Activated CD4-positive, CD25-positive, alpha-beta regulatory T cell treated with anti-CD3 and anti-CD28 coated beads, Interleukin-2, amount 50 U/mL, for 16 hours (primary cell): ENCODE data around the gene TRMT44.

Experiments used
- DNase-seq: peaks from one replicate; pipeline ENCODE4 v3.0.0-alpha.2; 2020; ENCODE audit warnings: low read depth, low spot score

The TRMT44 gene

DNA sequence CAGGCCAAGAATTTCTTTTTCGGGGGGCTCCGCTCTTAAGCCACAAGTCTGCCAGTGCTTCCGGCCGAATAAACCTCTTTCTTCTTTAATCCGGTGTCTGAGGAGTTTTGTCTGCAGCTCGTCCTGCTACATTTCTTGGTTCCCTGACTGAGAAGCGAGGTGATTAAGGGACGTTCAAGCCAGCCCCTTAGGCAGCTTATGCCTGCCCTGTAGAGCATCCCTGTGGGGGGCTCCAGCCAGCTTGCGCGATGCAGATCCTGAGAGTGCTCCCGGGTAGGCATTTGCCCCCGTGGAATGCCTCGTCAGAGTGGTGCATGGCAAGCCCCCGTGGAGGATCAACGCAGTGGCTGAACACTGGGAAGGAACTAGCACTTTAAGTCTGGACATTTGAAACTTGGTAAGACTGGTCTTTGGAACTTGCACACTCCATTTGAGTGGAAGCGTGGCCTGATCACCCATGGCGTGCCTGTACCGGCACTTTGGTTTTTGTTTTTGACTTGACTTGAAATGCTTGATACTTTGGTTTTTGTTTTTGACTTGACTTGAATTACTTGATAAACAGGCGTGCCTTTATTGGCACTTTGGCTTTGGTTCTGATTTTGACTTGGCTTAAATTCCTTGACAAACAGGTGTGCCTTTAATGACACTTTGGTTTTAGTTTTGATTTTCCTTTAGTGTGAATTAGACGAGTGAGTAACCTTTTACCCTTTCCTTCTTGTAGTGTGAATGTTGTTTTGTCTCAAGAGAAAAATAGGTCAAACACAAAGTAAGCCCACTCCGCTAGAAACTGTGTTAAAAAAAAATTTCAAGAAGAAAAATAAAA, 6.1 kb upstream of the TRMT44 start:
- DNase-seq = no peak

DNA sequence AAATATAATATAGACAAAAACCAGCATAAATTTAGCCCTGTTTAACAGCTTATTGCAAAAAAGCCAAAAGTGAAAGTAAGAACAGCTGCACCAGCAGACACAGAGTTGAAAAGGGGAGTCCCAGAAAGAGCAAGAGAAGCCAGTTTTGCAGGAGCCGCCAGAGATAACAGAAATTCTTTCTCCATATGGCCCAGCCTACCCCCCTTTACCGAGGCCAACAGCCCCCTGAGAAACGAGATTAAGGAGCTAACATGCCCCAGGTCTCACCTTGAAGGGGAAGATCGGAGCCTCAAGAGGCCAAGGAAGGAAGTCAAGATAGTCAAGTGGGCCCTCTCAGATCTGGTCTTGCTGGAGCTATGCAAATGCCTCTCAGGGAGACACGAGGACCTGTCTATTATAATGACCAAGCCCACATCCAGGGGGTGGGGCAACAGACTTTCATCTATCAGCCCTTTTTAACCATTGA, 4.9 kb upstream of the TRMT44 start:
- DNase-seq = no peak

DNA sequence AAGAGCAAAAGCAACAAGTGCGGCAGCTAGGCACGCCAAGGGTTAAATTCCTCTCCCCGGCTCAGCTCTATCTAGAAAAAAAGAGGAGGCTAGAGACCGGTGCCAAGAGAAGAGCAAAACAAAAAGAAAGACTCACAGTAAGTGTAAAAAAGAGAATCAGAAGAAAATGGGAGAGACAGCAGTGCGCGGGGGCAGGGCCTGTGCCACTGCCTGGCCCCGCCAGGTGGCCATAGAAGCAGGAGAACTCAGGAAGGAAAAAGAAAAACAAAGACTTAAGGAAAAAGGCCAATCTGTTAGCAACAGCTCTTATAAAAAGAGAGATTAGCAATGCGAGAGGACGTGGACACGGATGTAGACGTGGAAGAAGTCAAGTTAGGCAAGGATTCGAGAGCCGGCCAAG, 3.3 kb upstream of the TRMT44 start:
- no peak for DNase-seq

DNA sequence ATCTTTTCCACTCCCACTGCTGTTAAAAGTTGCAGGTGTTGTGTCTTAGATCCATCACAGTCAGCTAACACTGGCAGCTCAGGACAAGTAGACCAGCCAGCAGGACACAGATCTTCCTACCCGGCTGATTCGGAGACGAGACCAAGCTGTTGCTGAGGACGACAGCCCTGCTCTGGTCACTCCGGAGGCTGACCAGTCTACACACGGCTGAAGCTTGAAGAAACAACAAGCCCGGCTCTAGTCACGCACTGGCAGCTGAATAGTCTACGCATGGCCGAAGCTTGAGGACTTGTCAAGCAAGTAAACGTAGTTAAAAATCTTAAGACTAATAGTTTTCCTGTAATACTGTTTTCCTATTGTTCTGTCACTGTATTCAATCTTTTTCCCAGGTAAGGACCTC, 1.8 kb upstream of the TRMT44 start:
- no peak for DNase-seq

DNA sequence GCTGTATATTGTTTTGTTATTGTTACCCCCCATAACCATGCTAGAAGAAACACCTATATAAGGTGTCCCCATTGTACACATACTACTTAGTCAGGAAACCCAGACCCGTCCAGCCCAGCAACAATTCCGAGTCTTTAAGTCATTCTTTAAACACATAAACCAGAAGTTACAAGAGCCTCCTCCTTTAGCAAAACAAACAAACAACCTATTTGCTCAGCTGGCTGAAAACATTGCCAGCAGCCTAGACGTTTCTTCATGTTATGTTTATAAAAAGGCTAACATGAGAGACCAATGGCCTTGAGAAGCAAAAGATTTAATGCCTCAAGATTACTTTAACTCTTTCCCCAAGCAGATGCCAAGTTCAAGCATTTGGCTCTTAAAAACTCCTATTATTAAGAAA, 1.4 kb upstream of the TRMT44 start:
- no peak for DNase-seq

DNA sequence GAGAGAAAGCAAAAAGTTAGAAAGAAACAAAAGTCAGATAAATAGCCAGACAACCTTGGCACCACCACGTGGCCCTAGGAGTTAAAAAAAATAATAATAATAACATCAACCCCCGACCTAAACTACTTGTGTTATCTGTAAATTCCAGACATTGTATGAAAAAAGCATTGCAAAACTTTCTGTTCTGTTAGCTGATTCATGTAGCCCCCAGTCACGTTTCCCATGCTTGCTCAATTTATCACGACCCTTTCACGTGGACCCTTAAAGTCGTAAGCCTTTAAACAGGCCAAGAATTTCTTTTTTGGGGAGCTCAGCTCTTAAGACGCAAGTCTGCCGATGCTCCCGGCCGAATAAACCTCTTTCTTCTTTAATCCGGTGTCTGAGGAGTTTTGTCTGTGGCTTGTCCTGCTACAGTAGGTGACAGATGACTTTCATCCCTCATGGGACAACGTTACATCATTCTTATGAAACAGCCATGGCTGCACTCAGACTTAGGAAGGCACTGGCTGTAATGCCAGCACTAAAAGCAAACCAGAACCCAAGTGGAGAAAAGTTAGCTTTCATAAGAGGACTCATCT, 574 bp upstream of the TRMT44 start:
- DNase-seq = no peak

DNA sequence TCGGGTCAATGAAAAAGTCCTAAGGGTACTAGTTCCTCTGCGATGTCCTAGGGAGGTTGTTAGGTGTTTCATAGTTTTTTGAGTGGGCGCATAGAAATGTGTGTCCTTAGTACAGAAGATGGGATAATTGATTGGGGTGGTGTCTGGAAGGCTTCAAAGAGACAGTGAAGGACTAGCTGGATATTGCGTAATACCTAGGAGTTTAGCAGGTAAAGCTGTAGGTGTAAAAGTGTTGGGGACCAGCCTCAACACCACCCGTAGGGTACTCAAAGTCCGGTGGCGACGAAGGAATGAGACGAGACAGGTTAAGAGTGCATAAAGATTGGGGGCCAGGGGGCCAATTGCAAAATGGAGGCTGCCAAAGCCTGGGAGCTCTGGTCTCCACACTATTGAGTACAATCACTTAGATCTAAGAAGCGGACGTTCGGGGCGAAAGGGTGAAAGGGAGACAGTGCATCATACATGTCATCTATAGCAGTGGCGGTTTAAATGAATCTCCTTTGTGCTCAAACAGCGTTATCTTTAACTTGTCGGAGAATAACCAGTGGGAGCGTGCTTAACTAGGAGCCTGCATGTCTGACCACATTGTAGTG, 1.0 kb downstream of the TRMT44 start:
- no peak for DNase-seq

DNA sequence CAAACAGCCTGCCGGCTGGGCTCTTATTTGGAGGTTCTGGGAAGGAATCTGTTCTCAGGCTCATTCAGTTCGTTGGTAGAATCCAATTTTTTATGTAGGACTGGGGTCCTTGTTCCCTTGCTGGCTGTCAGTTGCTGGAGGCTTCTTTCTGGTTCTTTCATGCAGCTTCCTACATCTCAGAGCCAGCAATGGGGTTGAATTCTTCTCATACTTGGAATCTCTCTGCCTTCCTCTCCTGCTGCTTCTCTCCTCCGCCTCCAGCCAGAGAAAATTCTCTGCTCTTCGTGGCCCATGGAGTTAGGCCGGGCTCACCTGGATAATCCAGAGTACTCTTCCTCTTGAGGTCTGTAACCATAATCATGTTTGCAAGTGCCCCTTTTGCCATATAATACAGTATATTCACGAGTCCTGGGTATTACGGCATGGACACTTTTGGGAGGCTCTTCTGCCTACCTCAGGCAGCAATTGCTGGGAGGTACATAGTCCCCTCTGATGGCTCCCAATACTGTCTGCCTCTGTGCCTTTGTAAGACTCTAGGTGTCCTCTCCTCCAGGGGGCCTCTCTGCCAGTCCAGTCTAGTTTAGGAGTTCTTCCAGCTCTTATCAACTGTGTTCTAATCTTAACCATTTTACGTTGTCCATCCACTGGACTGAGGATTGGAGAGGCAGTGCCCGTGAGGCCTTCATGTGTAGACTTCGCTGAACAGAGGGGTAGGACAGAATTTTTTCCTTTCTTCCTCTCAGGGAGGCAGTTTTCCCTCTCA, 2.2 kb downstream of the TRMT44 start:
- DNase-seq = no peak

DNA sequence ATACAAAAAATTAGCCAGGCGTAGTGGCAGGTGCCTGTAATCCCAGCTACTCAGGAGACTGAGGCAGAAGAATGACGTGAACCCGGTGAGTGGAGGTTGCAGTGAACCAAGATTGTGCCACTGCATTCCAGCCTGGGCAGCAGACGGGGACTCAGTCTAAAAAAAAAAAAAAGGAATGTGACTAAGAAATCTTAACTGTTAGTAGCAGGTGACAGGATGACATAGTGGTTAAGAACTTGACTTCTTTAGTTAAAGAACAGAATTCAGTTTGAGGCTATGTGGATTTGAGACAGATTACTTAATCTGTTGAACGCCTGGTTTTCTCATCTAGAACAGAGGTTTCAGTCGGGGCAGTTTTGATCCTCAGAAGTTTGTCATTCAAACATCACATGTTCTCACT, 3.2 kb downstream of the TRMT44 start:
- DNase-seq = no peak

DNA sequence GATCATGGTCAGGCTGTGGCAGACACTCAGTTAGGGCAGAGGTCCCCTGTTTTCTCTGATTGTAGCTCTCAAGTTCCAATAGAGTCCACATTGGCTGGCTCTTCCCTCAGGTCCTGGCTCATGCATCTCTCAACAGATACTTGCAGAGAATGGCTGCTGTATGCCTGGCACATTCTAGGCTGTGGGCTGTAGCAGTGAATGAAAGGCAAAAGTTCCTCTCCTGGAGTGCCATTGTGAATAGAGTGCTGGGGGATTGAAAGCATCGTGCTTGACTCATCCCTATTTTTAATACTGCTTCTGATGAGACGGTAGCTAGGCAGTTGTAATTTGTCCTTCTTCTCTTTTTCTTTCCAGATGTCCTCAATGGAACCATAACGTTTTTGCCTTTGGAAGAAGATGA, 5.5 kb downstream of the TRMT44 start:
- DNase-seq = no peak

DNA sequence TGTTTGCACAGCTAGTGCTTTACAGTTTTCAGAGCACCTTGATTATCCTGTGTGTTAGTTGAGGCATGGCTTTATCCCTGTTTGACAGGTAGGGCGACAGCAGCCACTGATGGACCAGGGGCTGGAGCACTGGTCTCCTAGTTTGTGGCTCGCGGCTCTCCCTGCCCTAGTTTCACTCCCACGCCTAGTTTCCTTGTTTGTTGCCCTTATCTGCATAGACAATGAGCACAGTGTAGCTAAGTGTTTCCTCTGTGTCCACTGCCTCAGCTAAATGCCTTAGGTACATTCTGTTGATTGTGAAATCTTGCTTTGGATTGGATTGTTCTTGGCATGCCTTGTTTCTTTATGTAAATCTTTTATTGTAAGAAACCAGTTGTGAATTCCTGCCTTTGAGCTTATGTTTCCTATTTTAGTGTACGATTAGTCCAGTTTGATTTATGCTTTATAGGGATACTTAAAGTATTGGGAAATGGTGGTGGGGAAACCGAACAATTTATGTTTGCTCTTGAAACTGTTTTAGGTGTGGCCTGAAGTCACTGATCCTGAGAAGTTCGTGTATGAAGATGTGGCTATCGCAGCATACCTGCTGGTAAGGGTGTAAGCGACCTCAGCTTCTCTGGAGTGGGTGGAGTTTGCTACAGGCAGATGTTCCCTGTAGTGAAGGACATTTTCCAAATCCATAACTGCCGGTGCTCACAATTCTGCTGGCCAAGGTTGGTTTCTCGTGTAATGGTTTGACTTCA, 11.0 kb downstream of the TRMT44 start:
- no peak for DNase-seq

DNA sequence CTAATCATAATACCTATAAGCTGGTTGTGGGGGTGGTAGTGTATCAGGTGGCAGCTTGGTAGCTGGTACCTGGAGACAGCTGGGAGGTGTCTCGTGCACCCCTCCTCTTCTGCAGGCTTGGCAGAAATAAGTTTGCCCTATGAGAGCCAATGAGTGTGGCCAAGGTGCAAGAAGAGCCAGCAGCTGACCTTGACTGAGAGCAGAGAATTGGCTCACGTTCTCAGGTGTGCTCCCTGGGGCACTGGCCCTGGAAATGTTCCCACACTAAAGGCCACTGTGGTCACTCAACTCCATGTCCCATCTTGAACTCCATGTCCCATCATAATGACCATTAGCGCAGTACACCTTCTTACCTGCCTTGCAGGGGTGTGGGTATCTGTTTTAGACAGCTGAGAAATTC, 13.4 kb downstream of the TRMT44 start:
- no peak for DNase-seq

DNA sequence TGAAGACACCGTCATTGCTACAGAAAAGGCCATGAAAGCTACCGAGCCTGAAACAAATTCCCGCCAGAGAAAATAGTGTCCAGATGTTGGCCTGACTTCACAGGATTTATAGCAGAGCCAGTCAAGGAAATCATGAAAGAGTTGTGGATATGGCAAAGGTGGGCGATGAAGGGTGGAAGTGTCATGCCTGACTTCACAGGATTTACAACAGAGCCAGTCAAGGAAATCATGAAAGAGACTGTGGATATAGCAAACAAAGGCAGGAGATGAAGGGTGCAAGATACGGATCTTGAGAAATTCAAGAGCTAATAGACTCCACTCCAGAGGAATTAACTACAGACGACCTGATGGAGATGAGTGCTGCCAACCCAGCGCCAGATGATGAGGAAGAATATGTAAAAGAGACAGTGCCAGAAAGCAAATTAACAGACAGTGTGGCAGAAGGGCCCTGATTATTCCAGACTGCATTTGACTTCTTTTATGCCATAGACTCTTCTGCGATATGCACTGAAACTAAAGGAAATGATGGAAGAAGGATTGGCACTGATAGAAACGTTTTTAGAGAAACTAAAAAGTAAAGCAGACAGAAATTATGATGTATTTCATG, 17.2 kb downstream of the TRMT44 start:
- DNase-seq = no peak

DNA sequence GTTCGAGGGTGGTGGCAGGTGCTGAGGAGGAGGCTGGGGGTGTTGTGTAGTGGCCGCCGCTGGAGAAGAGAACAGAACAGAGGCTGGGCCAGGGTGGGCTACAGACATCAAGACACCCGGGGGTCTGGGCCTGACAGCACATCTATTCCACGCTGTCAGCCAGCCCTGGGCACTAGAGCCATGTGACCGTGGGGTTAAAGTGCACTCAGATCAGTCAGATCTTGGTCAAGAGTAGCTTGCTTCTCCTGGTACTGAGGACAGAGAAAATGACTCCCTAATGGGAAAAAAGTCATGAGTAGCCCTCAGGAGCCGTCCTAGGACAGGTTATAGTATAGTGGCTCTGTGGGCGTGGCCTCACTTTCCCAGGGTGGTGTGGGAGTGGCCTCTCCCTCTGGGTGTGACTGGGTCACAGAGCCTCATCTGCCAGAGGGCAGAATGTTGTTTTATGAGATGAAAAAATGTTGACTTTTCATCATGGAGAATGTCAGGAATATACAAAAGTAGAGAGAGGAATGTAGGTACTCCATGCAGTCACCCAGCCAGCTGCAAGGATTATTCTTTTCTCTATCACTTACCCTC, 19.4 kb downstream of the TRMT44 start:
- DNase-seq = no peak

DNA sequence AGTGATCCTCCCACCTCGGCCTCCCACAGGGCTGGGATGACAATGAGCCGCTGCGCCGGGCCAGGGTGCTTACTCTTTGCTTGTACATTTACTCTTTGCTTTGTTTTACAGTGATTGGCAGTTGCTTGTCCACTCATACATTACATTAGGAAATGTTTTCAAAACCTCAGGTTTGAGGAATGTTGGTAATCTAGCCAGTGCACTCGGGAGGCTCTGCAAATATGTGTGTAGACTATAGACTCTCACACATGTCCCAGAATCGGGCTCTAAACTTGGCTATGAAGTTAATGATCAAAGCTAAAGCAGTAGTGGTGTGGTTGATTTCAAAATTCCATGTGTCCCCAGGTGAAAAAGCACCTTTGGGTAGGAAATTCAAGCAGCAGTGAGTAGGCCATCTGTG, 20.5 kb downstream of the TRMT44 start:
- DNase-seq = no peak

DNA sequence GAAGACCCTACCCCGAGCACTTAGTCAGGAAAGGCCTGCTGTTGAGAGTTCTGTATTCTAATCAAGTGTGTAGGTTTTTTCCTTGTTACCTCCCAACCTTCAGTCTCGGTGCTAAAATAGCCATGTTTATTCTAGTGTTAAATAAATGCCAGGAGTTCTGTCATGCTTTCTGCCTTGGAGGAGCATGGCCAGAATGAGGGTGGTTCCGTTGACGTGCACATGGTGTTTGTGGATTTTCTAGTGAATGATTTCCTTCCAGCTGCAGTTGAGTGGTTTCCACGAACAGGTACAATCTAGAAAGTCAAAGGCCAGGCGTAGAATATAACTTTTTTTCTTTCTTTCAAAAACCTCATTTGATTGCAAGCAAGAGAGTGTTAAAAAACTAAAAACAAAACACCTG, 21.0 kb downstream of the TRMT44 start:
- no peak for DNase-seq

DNA sequence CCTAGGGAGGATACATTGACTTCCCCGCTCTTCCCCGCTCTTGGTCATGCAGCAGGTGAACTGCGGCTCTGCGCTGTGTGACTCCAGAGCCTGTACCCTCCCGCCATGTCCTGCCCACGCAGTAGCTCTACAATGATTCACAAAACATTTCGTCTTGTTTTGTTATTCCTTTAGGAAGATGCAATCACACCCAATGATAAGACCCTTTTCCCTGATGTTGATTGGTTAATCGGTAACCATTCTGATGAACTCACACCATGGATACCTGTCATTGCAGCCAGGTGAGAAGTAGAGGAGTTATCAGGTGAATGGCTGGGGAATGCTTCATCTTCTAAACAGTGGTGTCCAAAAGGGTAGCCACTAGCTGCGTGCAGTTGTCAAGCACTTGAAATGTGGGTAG, 23.2 kb downstream of the TRMT44 start:
- no peak for DNase-seq

DNA sequence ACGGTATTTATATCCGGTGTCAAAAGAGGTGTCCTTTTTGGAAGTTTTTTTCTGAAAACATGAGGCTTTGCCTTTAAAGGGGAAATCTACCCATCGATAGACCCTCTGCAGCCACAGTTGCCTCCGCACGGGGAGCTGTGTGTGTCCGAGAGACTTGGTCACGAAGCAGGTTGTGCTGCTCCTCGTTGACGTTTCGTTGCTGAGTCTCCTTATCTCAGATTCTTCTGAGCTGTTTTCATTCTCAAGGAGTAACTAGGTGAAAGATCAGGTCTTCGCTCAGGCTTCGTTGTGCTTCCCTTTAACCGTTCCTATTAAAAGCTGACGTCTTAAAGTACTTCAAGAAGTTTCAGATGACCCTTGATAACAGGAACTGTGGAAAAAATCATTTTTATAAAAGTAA, 23.8 kb downstream of the TRMT44 start:
- no peak for DNase-seq

DNA sequence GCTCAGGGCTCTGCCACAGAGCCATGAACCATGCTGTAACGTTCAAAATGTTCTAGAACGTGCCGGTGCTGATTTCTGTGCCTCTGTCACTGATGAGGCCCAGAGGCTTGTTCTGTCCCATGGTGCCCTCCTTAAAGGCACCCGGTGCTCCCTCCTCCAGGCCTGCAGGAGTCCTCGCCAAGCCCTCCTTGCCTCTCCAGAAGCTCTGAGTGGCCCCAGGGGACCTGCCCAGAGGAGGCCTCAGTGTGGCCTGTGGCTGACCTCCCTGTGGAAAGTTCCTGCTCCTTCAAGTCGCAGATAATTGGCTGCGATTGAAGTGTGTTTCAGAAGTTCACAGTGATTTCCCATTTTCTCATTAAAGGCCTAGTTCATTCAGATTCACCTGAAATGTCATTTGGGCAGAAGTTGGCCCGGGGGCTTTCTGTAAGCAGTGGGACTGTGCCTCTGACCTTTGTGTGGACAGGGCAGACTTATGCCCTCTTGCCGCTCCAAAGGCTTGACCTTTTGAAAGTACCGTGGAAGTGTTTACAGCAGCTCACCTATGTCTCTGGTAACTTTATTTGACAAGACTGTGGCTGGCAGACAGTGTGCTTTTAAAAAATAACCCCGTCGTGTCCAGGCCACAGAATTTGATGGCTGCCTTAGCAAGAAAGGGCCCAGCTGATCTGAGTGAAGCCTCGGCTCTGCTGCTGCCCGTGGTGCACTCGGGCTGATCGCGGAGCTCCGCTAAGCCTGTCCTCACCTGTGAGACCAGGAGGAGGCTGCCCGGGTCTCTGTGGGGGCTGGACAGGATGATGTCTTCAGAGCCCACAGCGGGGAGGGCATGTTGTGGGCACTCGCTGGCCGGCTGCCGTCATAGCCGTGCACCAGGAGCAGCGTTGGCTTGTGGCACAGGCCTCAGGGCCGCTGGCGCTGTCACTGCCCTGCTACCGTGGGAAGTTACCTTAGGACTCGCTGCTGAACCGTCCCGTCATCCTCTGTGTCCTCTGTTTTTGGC, 25.3 kb downstream of the TRMT44 start:
- DNase-seq = no peak

DNA sequence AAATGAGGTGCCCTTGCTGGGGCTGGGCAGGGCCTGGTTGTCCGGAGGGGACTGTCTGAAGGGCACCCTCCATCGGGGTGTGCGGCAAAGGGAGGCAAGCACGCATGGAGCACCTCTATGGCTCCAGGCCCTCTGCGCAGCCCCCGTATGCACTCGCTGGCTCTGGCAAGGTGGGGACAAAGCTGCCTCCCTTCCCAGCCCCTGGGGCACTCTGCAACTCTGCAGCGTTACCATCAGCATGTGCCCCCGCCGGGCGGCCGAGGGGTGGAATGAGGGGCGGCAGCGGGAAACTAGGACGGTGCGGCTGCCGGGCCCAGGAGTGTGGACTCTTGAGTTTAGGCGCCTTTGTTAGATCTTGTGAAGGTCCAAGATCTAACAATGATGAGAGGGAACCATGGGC, 26.4 kb downstream of the TRMT44 start:
- DNase-seq = no peak
